NK-92 (cell line): Measurements from ENCODE around the gene GABRG2.

Source experiments
- DNase-seq: peaks from one replicate; lab custom pipeline; 2025; ENCODE audit not compliant: unreplicated experiment; lab: John Stamatoyannopoulos, UW

The GABRG2 gene

GRCh38 chr5:162189719-162190118, 122.1 kb downstream of the GABRG2 start:
- DNase-seq, result no peak

DNA sequence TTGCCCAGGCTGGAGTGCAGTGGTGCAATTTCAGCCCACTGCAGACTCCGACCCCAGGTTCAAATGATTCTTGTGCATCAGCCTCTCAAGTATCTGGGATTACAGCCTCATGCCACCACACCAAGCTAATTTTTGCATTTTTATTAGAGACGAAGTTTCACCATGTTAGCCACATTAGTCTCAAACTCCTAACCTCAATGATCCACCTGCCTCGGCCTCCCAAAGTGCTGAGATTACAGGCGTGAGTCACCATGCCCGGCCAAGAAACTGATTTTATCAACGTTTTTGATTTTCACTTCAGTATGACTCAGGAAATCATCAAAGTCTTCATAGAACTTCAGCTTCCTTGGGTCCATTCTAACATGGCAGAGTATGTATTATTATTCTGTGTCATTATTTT, 125.4 kb downstream of the GABRG2 start:
- no peak for DNase-seq

DNA sequence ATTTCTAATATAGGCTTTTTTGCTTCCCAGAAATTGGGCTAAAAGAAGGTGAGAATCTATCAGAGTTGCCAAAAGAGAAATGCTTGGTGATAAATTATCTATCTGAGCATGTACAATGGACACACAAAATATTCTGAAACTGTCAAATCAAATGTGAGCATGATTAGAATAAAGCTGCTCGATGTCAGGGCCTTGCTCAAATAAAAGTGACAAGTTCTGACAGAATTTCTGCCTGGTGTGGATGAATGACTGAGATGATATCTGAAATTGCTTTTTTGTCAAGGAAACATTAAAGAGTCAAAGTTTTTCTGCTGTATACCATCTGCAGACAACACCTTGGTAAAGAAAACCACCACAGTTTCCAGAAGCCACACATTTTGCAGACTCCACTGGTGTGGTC, 128.8 kb downstream of the GABRG2 start:
- DNase-seq, result no peak

GRCh38 chr5:162202285-162202880, 134.8 kb downstream of the GABRG2 start:
- no peak for DNase-seq
